Progenitor cell of endocrine pancreas (in vitro differentiated cells): ENCODE measurements around the gene NPC1L1. TPM values are rescaled to one million over a fixed set of nuclear protein-coding genes. Genes with fewer than 3 reads are reported as not detected.

Experiments used
- DNase-seq: peaks from one replicate; pipeline ENCODE4 v3.0.0; 2021; ENCODE audit warnings: low spot score; ENCODE audit not compliant: unreplicated experiment
- H3K27ac Mint-ChIP-seq: 2 replicates; pipeline ENCODE4 v1.8.0; 2021; ENCODE audit warnings: mild to moderate bottlenecking, moderate library complexity, mixed read lengths
- H3K27me3 Mint-ChIP-seq: 2 replicates; pipeline ENCODE4 v1.8.0; 2021; ENCODE audit warnings: mixed read lengths
- H3K36me3 Mint-ChIP-seq: 2 replicates; pipeline ENCODE4 v1.8.0; 2022; ENCODE audit warnings: mixed read lengths; ENCODE audit not compliant: insufficient read depth
- H3K4me1 Mint-ChIP-seq: 2 replicates; pipeline ENCODE4 v1.8.0; 2021; ENCODE audit warnings: low read depth, mixed read lengths
- H3K4me3 Mint-ChIP-seq: 2 replicates; pipeline ENCODE4 v1.8.0; 2021; ENCODE audit warnings: low read depth, mild to moderate bottlenecking, moderate library complexity, mixed read lengths
- H3K9me3 Mint-ChIP-seq: 2 replicates; pipeline ENCODE4 v1.8.0; 2021; ENCODE audit warnings: low read depth, mixed read lengths
- total RNA-seq: library from RNA; stranded (reverse); gene quantifications from 2 replicates; pipeline ENCODE4 v1.2.1, GENCODE V29; 2021
- TF ChIP-seq, protein P1 (sequence below): fragments of 200-600 bp; sonication (generic); IDR thresholded peaks from one replicate; pipeline ENCODE4 v1.5.0; 2021; ENCODE audit warnings: antibody characterized with exemption, mild to moderate bottlenecking; ENCODE audit not compliant: unreplicated experiment

NPC1L1 gene
- total RNA-seq, 1 donor from 2014 or later = 21.0 TPM

DNA sequence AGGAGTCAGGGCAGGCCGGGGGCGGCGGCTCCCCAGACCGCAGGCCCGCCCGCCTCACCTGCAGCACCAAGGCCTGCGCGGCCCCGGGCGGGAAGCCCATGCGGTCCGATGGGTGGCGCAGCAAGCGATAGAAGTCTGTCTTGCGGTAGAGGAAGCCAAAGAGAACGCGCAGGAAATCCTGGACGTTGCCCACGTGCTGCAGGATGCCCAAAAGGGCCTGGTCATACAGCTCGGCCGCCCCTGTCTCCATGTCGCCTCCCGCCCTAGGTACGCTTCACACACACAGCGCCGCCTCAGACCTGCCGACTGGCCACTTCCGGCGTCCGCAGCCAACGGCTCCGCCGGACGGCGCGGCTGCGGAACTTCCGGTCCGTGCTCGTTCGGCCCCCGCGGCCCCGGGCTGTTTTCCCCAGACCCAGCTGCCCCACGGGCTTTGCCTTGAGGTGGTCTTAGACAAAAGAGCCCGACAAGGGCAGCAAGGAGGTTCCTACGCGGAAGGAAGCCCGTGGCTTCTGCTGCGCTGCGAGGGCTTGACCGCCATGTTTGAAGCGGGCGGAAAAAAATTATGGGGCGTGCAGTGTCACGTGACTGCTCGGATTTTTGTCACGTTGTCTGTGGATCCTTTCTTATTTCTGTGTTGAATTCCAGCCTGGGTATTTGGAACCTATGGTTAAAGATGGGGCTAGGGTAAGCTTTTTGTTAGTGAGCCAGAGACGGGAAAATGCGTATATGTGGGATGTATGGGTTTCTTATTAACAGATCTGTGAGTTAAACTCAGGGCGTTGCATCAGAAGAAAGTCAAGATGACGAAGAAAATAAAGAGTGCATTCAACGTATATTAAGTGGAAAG is 50.6 kb downstream of the NPC1L1 start, which contains the start of gene NUDCD3:
Gene NUDCD3, minus strand, starts transcription at position 308 of the 850 bp plus-strand sequence. Its CDS starts 58 bp downstream, at position 250.
- TF ChIP-seq, protein P1, sequence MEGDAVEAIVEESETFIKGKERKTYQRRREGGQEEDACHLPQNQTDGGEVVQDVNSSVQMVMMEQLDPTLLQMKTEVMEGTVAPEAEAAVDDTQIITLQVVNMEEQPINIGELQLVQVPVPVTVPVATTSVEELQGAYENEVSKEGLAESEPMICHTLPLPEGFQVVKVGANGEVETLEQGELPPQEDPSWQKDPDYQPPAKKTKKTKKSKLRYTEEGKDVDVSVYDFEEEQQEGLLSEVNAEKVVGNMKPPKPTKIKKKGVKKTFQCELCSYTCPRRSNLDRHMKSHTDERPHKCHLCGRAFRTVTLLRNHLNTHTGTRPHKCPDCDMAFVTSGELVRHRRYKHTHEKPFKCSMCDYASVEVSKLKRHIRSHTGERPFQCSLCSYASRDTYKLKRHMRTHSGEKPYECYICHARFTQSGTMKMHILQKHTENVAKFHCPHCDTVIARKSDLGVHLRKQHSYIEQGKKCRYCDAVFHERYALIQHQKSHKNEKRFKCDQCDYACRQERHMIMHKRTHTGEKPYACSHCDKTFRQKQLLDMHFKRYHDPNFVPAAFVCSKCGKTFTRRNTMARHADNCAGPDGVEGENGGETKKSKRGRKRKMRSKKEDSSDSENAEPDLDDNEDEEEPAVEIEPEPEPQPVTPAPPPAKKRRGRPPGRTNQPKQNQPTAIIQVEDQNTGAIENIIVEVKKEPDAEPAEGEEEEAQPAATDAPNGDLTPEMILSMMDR = peak; percentile 6
- H3K27ac Mint-ChIP-seq = peak within 1 kb of the TSS; percentile 97
- H3K36me3 Mint-ChIP-seq = peaks cover 3% of the 10 kb centered on the region
- H3K4me3 Mint-ChIP-seq = peak within 1 kb of the TSS; percentile 83
- peak; percentile 66 for DNase-seq
- H3K9me3 Mint-ChIP-seq = no peaks in the 10 kb centered on the region
- H3K4me1 Mint-ChIP-seq = peaks cover 30% of the 10 kb centered on the region
- peaks cover 3% of the 10 kb centered on the region for H3K27me3 Mint-ChIP-seq

DNA sequence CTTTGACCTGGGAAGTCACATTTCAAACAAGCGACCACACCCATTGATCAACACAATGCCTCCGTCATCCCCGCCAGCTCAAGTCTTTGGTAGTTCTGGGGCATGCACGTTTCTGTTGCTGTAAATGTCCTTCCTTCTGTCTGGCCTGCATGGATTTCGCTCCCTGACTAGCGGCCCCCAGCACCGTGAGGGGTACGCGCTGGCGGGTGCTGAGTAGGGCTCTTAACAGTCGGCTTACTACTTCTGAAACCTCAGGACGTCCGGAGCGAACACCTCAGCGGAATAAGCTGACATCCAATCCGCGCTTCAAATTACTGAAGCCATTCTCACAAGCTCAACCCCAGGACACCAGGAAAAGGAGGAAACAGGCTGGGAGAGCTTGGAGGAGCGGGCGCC is 51.2 kb downstream of the NPC1L1 start:
- Mint-ChIP-seq H3K27ac (peak overlapping the region; percentile 97), H3K27me3 (no peaks in the 10 kb centered on the region), H3K36me3 (peaks cover 6% of the 10 kb centered on the region), H3K9me3 (no peaks in the 10 kb centered on the region), H3K4me3 (peak overlapping the region; percentile 83), H3K4me1 (peaks cover 30% of the 10 kb centered on the region)
- DNase-seq = no peak
- TF ChIP-seq, protein P1 = no peak

DNA sequence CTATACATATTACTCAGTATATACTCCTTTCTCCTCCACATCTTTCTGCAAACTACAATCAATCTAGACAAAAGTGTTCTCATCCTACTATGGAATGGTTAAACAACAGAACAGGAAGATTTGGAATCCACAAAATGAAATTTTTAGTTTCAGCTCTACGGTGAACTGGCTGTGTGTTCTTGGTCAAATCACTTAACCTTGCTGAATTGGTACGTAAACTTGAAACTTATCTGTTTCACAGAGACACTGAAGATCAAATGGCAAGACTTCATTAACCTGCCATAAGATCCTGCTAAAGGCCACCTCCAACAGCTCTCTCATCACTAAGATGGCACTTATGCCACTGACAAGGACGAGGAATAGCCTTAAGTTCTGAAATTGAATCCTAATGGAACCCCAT is 52.2 kb downstream of the NPC1L1 start:
- Mint-ChIP-seq H3K27me3 (no peaks in the 10 kb centered on the region), H3K9me3 (no peaks in the 10 kb centered on the region), H3K36me3 (peaks cover 14% of the 10 kb centered on the region), H3K27ac (no peak overlapping the region), H3K4me1 (peaks cover 30% of the 10 kb centered on the region), H3K4me3 (peak overlapping the region; percentile 83)
- TF ChIP-seq, protein P1 = no peak
- no peak for DNase-seq

DNA sequence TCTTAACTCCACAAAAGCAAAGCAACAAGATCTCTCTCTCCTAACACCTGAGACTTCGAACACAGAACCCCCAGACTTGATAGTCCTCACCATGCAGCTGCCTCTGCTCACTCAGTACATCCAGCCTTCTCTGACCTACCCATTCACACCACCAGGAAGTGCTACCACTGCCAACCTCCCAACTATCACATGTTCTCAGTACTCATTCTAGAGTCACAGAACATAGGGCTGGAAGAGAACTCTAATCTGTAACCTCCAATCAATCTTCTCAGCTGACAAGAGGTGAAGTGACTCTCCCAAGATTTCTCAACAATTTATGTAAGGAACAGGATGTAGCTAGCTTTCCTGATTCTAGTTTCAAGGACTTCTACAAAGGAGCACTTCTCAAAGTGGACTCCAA is 54.4 kb downstream of the NPC1L1 start:
- TF ChIP-seq, protein P1 = no peak
- Mint-ChIP-seq H3K4me3 (no peak overlapping the region), H3K27ac (no peak overlapping the region), H3K4me1 (peaks cover 30% of the 10 kb centered on the region), H3K27me3 (no peaks in the 10 kb centered on the region), H3K36me3 (peaks cover 34% of the 10 kb centered on the region), H3K9me3 (peaks cover 14% of the 10 kb centered on the region)
- DNase-seq = no peak

DNA sequence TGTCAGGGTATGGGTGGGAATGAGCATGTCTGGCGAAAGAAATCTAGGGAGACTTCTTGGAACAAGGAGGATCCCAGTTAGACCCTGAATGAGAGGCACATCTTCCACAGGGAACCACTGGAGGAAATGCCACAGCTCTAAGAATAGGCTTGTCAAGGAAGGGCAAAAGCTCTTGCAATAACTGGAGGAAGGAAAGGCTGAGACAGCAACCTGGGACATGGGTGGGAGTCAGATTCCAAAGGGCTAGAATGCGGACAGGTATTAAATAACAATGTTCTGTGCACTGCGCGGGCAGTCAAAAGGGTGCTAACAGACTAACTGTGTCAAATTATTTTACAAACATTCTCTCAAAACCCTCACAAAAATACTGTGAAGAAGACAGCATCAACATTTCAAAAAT is 55.1 kb downstream of the NPC1L1 start:
- H3K36me3 Mint-ChIP-seq = peaks cover 38% of the 10 kb centered on the region
- DNase-seq = no peak
- TF ChIP-seq, protein P1 = no peak
- H3K27me3 Mint-ChIP-seq = no peaks in the 10 kb centered on the region
- H3K27ac Mint-ChIP-seq = no peak overlapping the region
- H3K4me1 Mint-ChIP-seq = peaks cover 28% of the 10 kb centered on the region
- no peak overlapping the region for H3K4me3 Mint-ChIP-seq
- peaks cover 14% of the 10 kb centered on the region for H3K9me3 Mint-ChIP-seq
